ENCODE data around the gene TRAF4. TPM values are rescaled to one million over a fixed set of nuclear protein-coding genes. Genes with fewer than 3 reads are reported as not detected.

Gene TRAF4
- total RNA-seq, 1 experiment from 2014 or later = 227 TPM

GRCh38 chr17:28702026-28702751 lies 41.6 kb upstream of the TRAF4 start:
- no CpG with 5 or more reads among the region's 10 CpGs for WGBS (ENCODE audit: extremely low coverage, insufficient read length, low lambda C conversion rate)
- peaks cover 40 to 82% (median 70%) of the 10 kb centered on the region in 3 experiments; a peak in 6 of 7 replicates for H3K36me3 Mint-ChIP-seq (ENCODE audit: insufficient read depth in 1 of 3, low read depth in 3 of 3)
- Histone ChIP-seq H2BK15ac (ENCODE audit: low read depth, low read length) (no peak overlapping the region), H2BK120ac (ENCODE audit: low read depth, low read length, poor library complexity, severe bottlenecking) (no peak overlapping the region), H3K23me2 (ENCODE audit: insufficient read length, low read depth, low read length, poor library complexity, severe bottlenecking) (no peaks in the 10 kb centered on the region), H2BK20ac (ENCODE audit: low read depth, low read length, poor library complexity, severe bottlenecking) (no peak overlapping the region), H3K27me3 (ENCODE audit: insufficient read depth, low read length) (no peaks in the 10 kb centered on the region), H4K91ac (ENCODE audit: insufficient read length, low read depth, low read length) (no peak overlapping the region), H3K4ac (ENCODE audit: low read depth, low read length) (no peak overlapping the region), H3K56ac (ENCODE audit: insufficient read length, low read depth, low read length) (no peak overlapping the region), H3K18ac (ENCODE audit: insufficient read length, low read depth, low read length) (no peak overlapping the region), H3K27ac (ENCODE audit: insufficient read length, low read depth, low read length) (no peak overlapping the region), H4K8ac (replicated peaks; ENCODE audit: insufficient read length, low read depth, low read length) (no peak overlapping the region), H3K79me2 (ENCODE audit: insufficient read depth, low read length) (no peaks in the 10 kb centered on the region), H3T11ph (ENCODE audit: low read length) (no peak overlapping the region), H3K14ac (ENCODE audit: insufficient read depth, low read length) (no peak overlapping the region), H2BK5ac (ENCODE audit: insufficient read length, low read length) (no peak overlapping the region), H2AFZ (ENCODE audit: low read length) (no peak overlapping the region), H2AK5ac (ENCODE audit: insufficient read length, low read length) (no peak overlapping the region), H4K5ac (ENCODE audit: insufficient read length, low read depth, low read length) (no peak overlapping the region), H2BK12ac (ENCODE audit: insufficient read length, low read depth, low read length) (no peak overlapping the region), H3K4me1 (ENCODE audit: insufficient read depth, low read length) (no peaks in the 10 kb centered on the region), H3K9ac (ENCODE audit: extremely low read depth, insufficient read length, low read length) (no peak overlapping the region), H3K4me2 (ENCODE audit: insufficient read depth, insufficient read length, low read length) (no peak overlapping the region), H3K23ac (ENCODE audit: insufficient read length, low read depth, low read length) (no peak overlapping the region), H3K9me3 (ENCODE audit: control insufficient read depth, low read depth, low read length) (no peaks in the 10 kb centered on the region), H3K79me1 (ENCODE audit: insufficient read depth, low read depth, low read length, poor library complexity, severe bottlenecking) (no peaks in the 10 kb centered on the region), H4K20me1 (ENCODE audit: control insufficient read depth, insufficient read depth, insufficient read length) (peaks cover 4% of the 10 kb centered on the region)
- H3K27me3 Mint-ChIP-seq (ENCODE audit: low read depth) = no peaks in the 10 kb centered on the region
- H3K9me3 Mint-ChIP-seq = no peaks in the 10 kb centered on the region
- peaks cover 28 to 31% of the 10 kb centered on the region in 2 experiments for H3K4me1 Mint-ChIP-seq
- H3K4me3 Mint-ChIP-seq = peak overlapping the region in 1 of 2 experiments; percentile 21; a peak in 1 of 5 replicates
- peak overlapping the region; percentile 72 to 91 (median 91); a peak in 6 of 7 replicates for H3K27ac Mint-ChIP-seq
- DNase-seq = no peak
- TF ChIP-seq CTCF (conservative IDR thresholded peaks at IDR 0.05) = no peak
